IMR-90 (cell line): ENCODE measurements around the gene TMX2. TPM values are rescaled to one million over a fixed set of nuclear protein-coding genes. Genes with fewer than 3 reads are reported as not detected.

Experiments used
- ATAC-seq: fragments of 200-7000 bp; cut with Tn5 transposase; 2 replicates; pipeline ENCODE4 v1.9.1; 2020; ENCODE audit warnings: low read depth, mild to moderate bottlenecking, moderate library complexity
- BruUV-seq: library from RNA; stranded (reverse); fragments of 400-500 nt; replicated peaks from 2 replicates; lab custom pipeline; 2021; lab: Mats Ljungman, UMichigan
- CTCF ChIA-PET: fragments of 300-600 bp; formaldehyde crosslinking; extraction: SDS; loops from one replicate; lab custom pipeline; 2021; ENCODE audit warnings: antibody characterized with exemption; lab: Yijun Ruan, JAX
- POLR2A ChIA-PET: fragments of 300-600 bp; sonication (Branson Sonifier 250); formaldehyde crosslinking; loops from one replicate; lab custom pipeline; 2022; ENCODE audit warnings: antibody characterized with exemption; ENCODE audit not compliant: unreplicated experiment; lab: Charles Lee
- DNase-seq: peaks from one replicate; pipeline ENCODE4 v3.0.0; 2013
- H2AFZ ChIP-seq: replicated peaks from 2 replicates; pipeline ENCODE3; 2013; ENCODE audit warnings: low read length, mild to moderate bottlenecking; ENCODE audit not compliant: poor library complexity
- H2AK5ac ChIP-seq: 2 replicates; pipeline ENCODE4 v1.6.1; 2013; ENCODE audit warnings: low read depth, low read length, inconsistent platforms
- H2AK9ac ChIP-seq: replicated peaks from 2 replicates; pipeline ENCODE3; 2013; ENCODE audit warnings: mild to moderate bottlenecking, low read depth, low read length, moderate library complexity; ENCODE audit not compliant: poor library complexity
- H2BK120ac ChIP-seq: 2 replicates; pipeline ENCODE4 v1.6.1; 2013; ENCODE audit warnings: low read depth, low read length, inconsistent platforms
- H2BK15ac ChIP-seq: 3 replicates; pipeline ENCODE4 v1.6.1; 2013; ENCODE audit warnings: low read depth, low read length, inconsistent platforms
- H2BK20ac ChIP-seq: 2 replicates; pipeline ENCODE4 v1.6.1; 2013; ENCODE audit warnings: low read depth, mild to moderate bottlenecking, inconsistent platforms, low read length, moderate library complexity
- H2BK5ac ChIP-seq: 2 replicates; pipeline ENCODE4 v1.6.1; 2013; ENCODE audit warnings: mild to moderate bottlenecking, low read depth, low read length, inconsistent platforms; ENCODE audit not compliant: poor library complexity, severe bottlenecking
- H3K14ac ChIP-seq: replicated peaks from 2 replicates; pipeline ENCODE4 v1.6.1; 2013; ENCODE audit warnings: low read depth, low read length, inconsistent platforms
- H3K18ac ChIP-seq: 2 replicates; pipeline ENCODE4 v1.6.1; 2013; ENCODE audit warnings: low read depth, low read length, control low read depth
- H3K23ac ChIP-seq: 2 replicates; pipeline ENCODE4 v1.6.1; 2013; ENCODE audit warnings: low read depth, low read length, inconsistent platforms
- H3K27ac ChIP-seq: 2 replicates; pipeline ENCODE4 v1.5.1; 2013; ENCODE audit warnings: mild to moderate bottlenecking, control low read depth, low read length; ENCODE audit not compliant: insufficient read depth
- H3K27me3 ChIP-seq: 2 replicates; pipeline ENCODE4 v1.6.1; 2013; ENCODE audit warnings: low read length; ENCODE audit not compliant: control insufficient read depth, insufficient read depth
- H3K36me3 ChIP-seq: 2 replicates; pipeline ENCODE4 v1.6.1; 2013; ENCODE audit warnings: low read length, mixed read lengths; ENCODE audit not compliant: control insufficient read depth, insufficient read depth
- H3K4ac ChIP-seq: 2 replicates; pipeline ENCODE4 v1.6.1; 2013; ENCODE audit warnings: low read depth, low read length, inconsistent platforms
- H3K4me1 ChIP-seq: 2 replicates; pipeline ENCODE4 v1.6.1; 2013; ENCODE audit warnings: low read length, mixed read lengths; ENCODE audit not compliant: control insufficient read depth, insufficient read depth
- H3K4me2 ChIP-seq: 2 replicates; pipeline ENCODE4 v1.6.1; 2013; ENCODE audit warnings: low read depth, mild to moderate bottlenecking, control low read depth, low read length, moderate library complexity
- H3K4me3 ChIP-seq: 2 replicates; pipeline ENCODE4 v1.5.1; 2013; ENCODE audit warnings: low read depth, mild to moderate bottlenecking, control low read depth, low read length, moderate library complexity; ENCODE audit not compliant: insufficient read depth
- H3K56ac ChIP-seq: 2 replicates; pipeline ENCODE4 v1.6.1; 2013; ENCODE audit warnings: low read length, inconsistent platforms; ENCODE audit not compliant: insufficient read depth; ENCODE audit errors: extremely low read depth
- H3K79me1 ChIP-seq, 2 experiments: 2 replicates each; pipeline ENCODE4 v1.6.1; 2013; ENCODE audit warnings: low read length in 2 of 2, inconsistent platforms in 1 of 2, low read depth in 1 of 2
- H3K9ac ChIP-seq: 2 replicates; pipeline ENCODE4 v1.6.1; 2013; ENCODE audit warnings: low read depth, low read length, control low read depth
- H3K9me1 ChIP-seq: 2 replicates; pipeline ENCODE4 v1.6.1; 2013; ENCODE audit warnings: low read length, inconsistent platforms; ENCODE audit not compliant: insufficient read depth
- H3K9me3 ChIP-seq: 2 replicates; pipeline ENCODE4 v1.6.1; 2013; ENCODE audit warnings: low read length; ENCODE audit not compliant: control insufficient read depth, insufficient read depth
- H4K20me1 ChIP-seq: 2 replicates; pipeline ENCODE4 v1.6.1; 2013; ENCODE audit warnings: low read length, inconsistent platforms; ENCODE audit not compliant: insufficient read depth
- H4K5ac ChIP-seq: 2 replicates; pipeline ENCODE4 v1.6.1; 2013; ENCODE audit warnings: mild to moderate bottlenecking, low read depth, low read length, control low read depth
- H4K8ac ChIP-seq, 2 experiments: 2 replicates each; pipeline ENCODE4 v1.6.1; 2013; ENCODE audit warnings: low read depth in 2 of 2, low read length in 2 of 2, control low read depth in 1 of 2, inconsistent platforms in 1 of 2
- H4K91ac ChIP-seq: 2 replicates; pipeline ENCODE4 v1.6.1; 2013; ENCODE audit warnings: low read depth, low read length, inconsistent platforms; ENCODE audit not compliant: insufficient read depth
- CEBPB ChIP-seq: IDR thresholded peaks from 2 replicates; pipeline ENCODE4 v1.6.1; 2012; ENCODE audit warnings: low read depth, low read length, improper control_type of control experiment
- CHD1 ChIP-seq: IDR thresholded peaks from 2 replicates; pipeline ENCODE4 v1.6.1; 2012; ENCODE audit warnings: low read depth, low read length, improper control_type of control experiment
- FOS ChIP-seq: fragments of 150-350 bp; IDR thresholded peaks from 2 replicates; pipeline ENCODE4 v1.6.1; 2016; ENCODE audit warnings: low read depth, low read length
- MAFK ChIP-seq: IDR thresholded peaks from 2 replicates; pipeline ENCODE4 v1.6.1; 2012; ENCODE audit warnings: low read depth, low read length, improper control_type of control experiment
- MAZ ChIP-seq: IDR thresholded peaks from 2 replicates; pipeline ENCODE4 v1.6.1; 2012; ENCODE audit warnings: low read depth, mild to moderate bottlenecking, low read length, improper control_type of control experiment, moderate library complexity, borderline replicate concordance
- MXI1 ChIP-seq: IDR thresholded peaks from 2 replicates; pipeline ENCODE4 v1.6.1; 2012; ENCODE audit warnings: low read depth, mild to moderate bottlenecking, low read length, moderate library complexity, borderline replicate concordance
- NFE2L2 ChIP-seq: fragments of 150-350 bp; IDR thresholded peaks from 2 replicates; pipeline ENCODE4 v1.6.1; 2016; ENCODE audit warnings: low read depth, mild to moderate bottlenecking, low read length
- RAD21 ChIP-seq: IDR thresholded peaks from 2 replicates; pipeline ENCODE4 v1.6.1; 2012; ENCODE audit warnings: low read length, improper control_type of control experiment
- RCOR1 ChIP-seq: IDR thresholded peaks from 2 replicates; pipeline ENCODE4 v1.6.1; 2012; ENCODE audit warnings: mild to moderate bottlenecking, low read length, improper control_type of control experiment; ENCODE audit not compliant: insufficient replicate concordance
- SMC3 ChIP-seq: fragments of 150-350 bp; IDR thresholded peaks from 2 replicates; pipeline ENCODE4 v1.6.1; 2016; ENCODE audit warnings: low read depth, mild to moderate bottlenecking, antibody characterized with exemption, low read length, moderate library complexity
- WGBS, 2 experiments: methylation state at CpG; one replicate each; pipeline versions ENCODE4 v1.1.5 to v1.1.7; 2013; ENCODE audit warnings: missing lambda C conversion rate in 2 of 2; ENCODE audit not compliant: insufficient read length in 1 of 2; ENCODE audit errors: extremely low coverage in 2 of 2; 5-methylcytosine and 5-hydroxymethylcytosine counted together
- dilution Hi-C: fragments of 300-500 bp; cut with HindIII; formaldehyde crosslinking; loops from one replicate; pipeline ENCODE4 v1.14.3; 2018; ENCODE audit warnings: low sequenced_read_pairs; ENCODE audit not compliant: unreplicated experiment
- in situ Hi-C: fragments of 300-500 bp; cut with MboI; formaldehyde crosslinking; loops from 3 replicates; pipeline ENCODE4 v1.14.3; 2019; ENCODE audit warnings: low sequenced_read_pairs, inconsistent platforms, mixed read lengths
- intact Hi-C: fragments of 100-400 bp; cut with micrococcal nuclease; formaldehyde crosslinking; loops from 2 replicates; pipeline ENCODE4 v1.10.0; 2022
- polyA plus RNA-seq, 3 experiments: library from polyadenylated mRNA; depleted of rRNA; stranded (reverse); fragments of >200 nt; gene quantifications; 2 replicates each; pipeline ENCODE4 v1.2.3, GENCODE V29; 2012; ENCODE audit warnings: low replicate concordance in 1 of 3
- total RNA-seq: library from RNA; depleted of rRNA; stranded (reverse); fragments of >200 nt; gene quantifications from 2 replicates; pipeline ENCODE4 v1.2.3, GENCODE V29; 2012
- TF ChIP-seq, protein P1 (sequence below): fragments of 150-350 bp; IDR thresholded peaks from 2 replicates; pipeline ENCODE4 v1.6.1; 2016; ENCODE audit warnings: low read depth, mild to moderate bottlenecking, low read length, moderate library complexity, borderline replicate concordance
- TF ChIP-seq, protein P2 (sequence below): fragments of 150-350 bp; IDR thresholded peaks from 2 replicates; pipeline ENCODE4 v1.6.1; 2017; ENCODE audit warnings: mild to moderate bottlenecking, antibody characterized with exemption, low read length, low read depth

Gene TMX2
- total and polyA plus RNA-seq, 2 of the 4 experiments (the other 2 are of a cell fraction), result 60.3 to 103 TPM

DNA sequence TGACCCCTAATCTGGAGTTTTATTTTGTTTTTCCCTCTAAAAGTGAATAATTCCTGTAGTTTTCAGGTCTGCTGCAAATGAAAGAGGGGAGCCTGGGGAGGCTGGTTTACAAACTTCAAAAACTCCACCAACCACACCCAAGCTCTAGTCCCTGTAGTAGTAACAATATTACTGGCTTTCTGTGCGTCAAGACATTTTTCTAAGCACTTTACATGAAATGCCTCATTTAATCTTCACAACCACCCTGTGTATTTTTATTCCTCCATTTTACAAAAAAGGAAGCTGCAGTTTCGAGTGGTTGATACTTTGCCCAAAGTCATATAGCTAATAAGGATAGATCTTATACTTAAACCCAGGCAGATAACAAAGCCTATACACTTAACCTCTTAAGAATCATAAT, 72.7 kb downstream of the TMX2 start:
- no peak overlapping the region for H2AK9ac ChIP-seq
- H3K4me1 ChIP-seq, result peaks cover 14% of the 10 kb centered on the region
- H3K9me1 ChIP-seq, result peaks cover 14% of the 10 kb centered on the region; the same call in 1 of the 2 replicates
- H3K4me3 ChIP-seq, result no peak overlapping the region
- TF ChIP-seq CHD1 (no peak), MAFK (no peak), NFE2L2 (no peak), CEBPB (no peak), MXI1 (no peak), FOS (no peak), RCOR1 (no peak), RAD21 (no peak), MAZ (no peak), SMC3 (no peak)
- TF ChIP-seq, protein P1, sequence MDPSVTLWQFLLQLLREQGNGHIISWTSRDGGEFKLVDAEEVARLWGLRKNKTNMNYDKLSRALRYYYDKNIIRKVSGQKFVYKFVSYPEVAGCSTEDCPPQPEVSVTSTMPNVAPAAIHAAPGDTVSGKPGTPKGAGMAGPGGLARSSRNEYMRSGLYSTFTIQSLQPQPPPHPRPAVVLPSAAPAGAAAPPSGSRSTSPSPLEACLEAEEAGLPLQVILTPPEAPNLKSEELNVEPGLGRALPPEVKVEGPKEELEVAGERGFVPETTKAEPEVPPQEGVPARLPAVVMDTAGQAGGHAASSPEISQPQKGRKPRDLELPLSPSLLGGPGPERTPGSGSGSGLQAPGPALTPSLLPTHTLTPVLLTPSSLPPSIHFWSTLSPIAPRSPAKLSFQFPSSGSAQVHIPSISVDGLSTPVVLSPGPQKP, result no peak
- TF ChIP-seq, protein P2, sequence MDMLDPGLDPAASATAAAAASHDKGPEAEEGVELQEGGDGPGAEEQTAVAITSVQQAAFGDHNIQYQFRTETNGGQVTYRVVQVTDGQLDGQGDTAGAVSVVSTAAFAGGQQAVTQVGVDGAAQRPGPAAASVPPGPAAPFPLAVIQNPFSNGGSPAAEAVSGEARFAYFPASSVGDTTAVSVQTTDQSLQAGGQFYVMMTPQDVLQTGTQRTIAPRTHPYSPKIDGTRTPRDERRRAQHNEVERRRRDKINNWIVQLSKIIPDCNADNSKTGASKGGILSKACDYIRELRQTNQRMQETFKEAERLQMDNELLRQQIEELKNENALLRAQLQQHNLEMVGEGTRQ, result no peak
- H3K23ac ChIP-seq, result no peak overlapping the region
- H4K8ac ChIP-seq, result no peak overlapping the region
- WGBS, 2 experiments, result no CpG with 5 or more reads among the region's 2 CpGs
- ATAC-seq (no peak), DNase-seq (no peak)
- dilution Hi-C loops (no loop called here), intact Hi-C loops (no loop called here), in situ Hi-C loops (no loop called here)
- no peak overlapping the region for H3K27ac ChIP-seq
- no TSS peak for BruUV-seq
- no peaks in the 10 kb centered on the region for H3K27me3 ChIP-seq
- no peak overlapping the region for H3K18ac ChIP-seq
- ChIA-PET CTCF (no interaction called here), POLR2A (interaction anchor here (1.2 kb wide), 1 partner anchor 20 kb away, joined by 3 read pairs; no protein-coding TSS in a partner anchor)
- H3K4me2 ChIP-seq, result no peak overlapping the region
- H3K4ac ChIP-seq, result no peak overlapping the region
- H3K9ac ChIP-seq, result no peak overlapping the region
- no peak overlapping the region for H2BK15ac ChIP-seq
- H3K79me1 ChIP-seq, result peaks cover 9 to 72% of the 10 kb centered on the region in 2 experiments; a peak in 2 of 4 replicates
- no peak overlapping the region for H2BK120ac ChIP-seq
- peaks cover 10% of the 10 kb centered on the region for H3K36me3 ChIP-seq
- peaks cover 94% of the 10 kb centered on the region for H4K20me1 ChIP-seq
- no peak overlapping the region for H3K56ac ChIP-seq
- H2BK5ac ChIP-seq, result no peak overlapping the region
- H2BK20ac ChIP-seq, result no peak overlapping the region
- H2AK5ac ChIP-seq, result no peak overlapping the region
- H4K91ac ChIP-seq, result no peak overlapping the region
- no peaks in the 10 kb centered on the region for H3K9me3 ChIP-seq
- H3K14ac ChIP-seq, result no peak overlapping the region
- H2AFZ ChIP-seq, result no peak overlapping the region
- no peak overlapping the region for H4K5ac ChIP-seq
